Measurements from ENCODE around the gene KDM5C.

Gene KDM5C

GRCh38 chrX:53265771-53266574 lies 41.0 kb upstream of the KDM5C start:
- Histone ChIP-seq H3K27ac (peak overlapping the region; percentile 32), H3K27me3 (replicated peaks) (no peaks in the 10 kb centered on the region), H3K4me3 (ENCODE audit: low read depth, low read length) (no peak overlapping the region), H3K36me3 (replicated peaks) (no peaks in the 10 kb centered on the region)
- in situ Hi-C loops (cut with HindIII; ENCODE audit: low pct_ligation_motif_present, low sequenced_read_pairs), result no loop called here
- TF ChIP-seq CTCF (IDR thresholded peaks at IDR 0.05; ENCODE audit: low read depth, low read length, missing control alignments), result no peak
- no peak for DNase-seq

- H3K27me3 ChIP-seq (replicated peaks), result no peaks in the 10 kb centered on the region
Measured at GRCh38 chrX:53263597-53264094, 38.6 kb upstream of the KDM5C start.

GRCh38 chrX:53262918-53263394 lies 37.9 kb upstream of the KDM5C start:
- in situ Hi-C loops (cut with HindIII; ENCODE audit: low pct_ligation_motif_present, low sequenced_read_pairs), result no loop called here
- H3K4me3 ChIP-seq (ENCODE audit: low read depth, low read length), result no peak overlapping the region
- H3K27me3 ChIP-seq (replicated peaks), result no peaks in the 10 kb centered on the region
- DNase-seq, result peak; percentile 44
- H3K27ac ChIP-seq, result no peak overlapping the region
- no peak for TF ChIP-seq CTCF (IDR thresholded peaks at IDR 0.05; ENCODE audit: low read depth, low read length, missing control alignments)
- no peaks in the 10 kb centered on the region for H3K36me3 ChIP-seq (replicated peaks)

More at GRCh38 chrX:53263597-53264094, 38.6 kb upstream of the KDM5C start:
- DNase-seq, result peak; percentile 58
- H3K36me3 ChIP-seq (replicated peaks), result no peaks in the 10 kb centered on the region
- H3K4me3 ChIP-seq (ENCODE audit: low read depth, low read length), result no peak overlapping the region
- no peak overlapping the region for H3K27ac ChIP-seq
- in situ Hi-C loops (cut with HindIII; ENCODE audit: low pct_ligation_motif_present, low sequenced_read_pairs), result no loop called here
- TF ChIP-seq CTCF (IDR thresholded peaks at IDR 0.05; ENCODE audit: low read depth, low read length, missing control alignments), result no peak

- H3K27me3 ChIP-seq (replicated peaks), result no peaks in the 10 kb centered on the region
- H3K4me3 ChIP-seq (ENCODE audit: low read depth, low read length), result no peak overlapping the region
- no peak for DNase-seq
- no peaks in the 10 kb centered on the region for H3K36me3 ChIP-seq (replicated peaks)
- TF ChIP-seq CTCF (IDR thresholded peaks at IDR 0.05; ENCODE audit: low read depth, low read length, missing control alignments), result no peak
- in situ Hi-C loops (cut with HindIII; ENCODE audit: low pct_ligation_motif_present, low sequenced_read_pairs), result no loop called here
- no peak overlapping the region for H3K27ac ChIP-seq
Measured at GRCh38 chrX:53262189-53262917, 37.3 kb upstream of the KDM5C start.

GRCh38 chrX:53261355-53261972 lies 36.5 kb upstream of the KDM5C start:
- Histone ChIP-seq H3K36me3 (replicated peaks) (no peaks in the 10 kb centered on the region), H3K27ac (no peak overlapping the region), H3K27me3 (replicated peaks) (no peaks in the 10 kb centered on the region), H3K4me3 (ENCODE audit: low read depth, low read length) (no peak overlapping the region)
- in situ Hi-C loops (cut with HindIII; ENCODE audit: low pct_ligation_motif_present, low sequenced_read_pairs), result no loop called here
- DNase-seq, result peak; percentile 5
- no peak for TF ChIP-seq CTCF (IDR thresholded peaks at IDR 0.05; ENCODE audit: low read depth, low read length, missing control alignments)
